HG02588 (cell line): ENCODE data around the gene RHAG.
"Not testable (repeated sequence)": the region's sequence is repeated elsewhere in the genome, so short reads cannot be mapped to it uniquely, and the experiment has no call there.

ENCODE experiments used
- ATAC-seq: cut with Tn5 transposase; IDR thresholded peaks from one replicate; pipeline ENCODE4 v1.9.1; 2021; ENCODE audit warnings: mild to moderate bottlenecking, moderate library complexity; ENCODE audit not compliant: unreplicated experiment

Gene RHAG

GRCh38 chr6:49636713-49637349 is at the start of gene RHAG:
TSS of gene RHAG (minus strand) at chr6:49636839. CDS start at chr6:49636812, 27 bp downstream.
- no peak for ATAC-seq

GRCh38 chr6:49676671-49677281 is 40.1 kb upstream of the RHAG start:
- ATAC-seq = no peak

GRCh38 chr6:49675816-49676215 is 39.2 kb upstream of the RHAG start:
- ATAC-seq = no peak

GRCh38 chr6:49668083-49668511 is 31.5 kb upstream of the RHAG start:
- ATAC-seq = no peak

GRCh38 chr6:49666930-49667757 is 30.5 kb upstream of the RHAG start:
- ATAC-seq = no peak

GRCh38 chr6:49666480-49666879 is 29.8 kb upstream of the RHAG start:
- no peak for ATAC-seq

- ATAC-seq = no peak
Measured at GRCh38 chr6:49664817-49665216, 28.2 kb upstream of the RHAG start.

- ATAC-seq = not testable (repeated sequence)
Measured at GRCh38 chr6:49664054-49664453, 27.4 kb upstream of the RHAG start.

- no peak for ATAC-seq
Measured at GRCh38 chr6:49662892-49663261, 26.2 kb upstream of the RHAG start.

GRCh38 chr6:49662231-49662891 is 25.7 kb upstream of the RHAG start:
- no peak for ATAC-seq

- no peak for ATAC-seq
Measured at GRCh38 chr6:49653942-49654341, 17.3 kb upstream of the RHAG start.

- no peak for ATAC-seq
Measured at GRCh38 chr6:49653438-49653837, 16.8 kb upstream of the RHAG start.

- no peak for ATAC-seq
Measured at GRCh38 chr6:49651239-49651638, 14.6 kb upstream of the RHAG start.

GRCh38 chr6:49649988-49650387 is 13.3 kb upstream of the RHAG start:
- no peak for ATAC-seq

- ATAC-seq = no peak
Measured at GRCh38 chr6:49648036-49648435, 11.4 kb upstream of the RHAG start.

- ATAC-seq = no peak
Measured at GRCh38 chr6:49647476-49647875, 10.8 kb upstream of the RHAG start.

- no peak for ATAC-seq
Measured at GRCh38 chr6:49646942-49647341, 10.3 kb upstream of the RHAG start.

- ATAC-seq = no peak
Measured at GRCh38 chr6:49646130-49646824, 9.6 kb upstream of the RHAG start.

GRCh38 chr6:49645139-49645538 is 8.5 kb upstream of the RHAG start:
- no peak for ATAC-seq

- ATAC-seq = no peak
Measured at GRCh38 chr6:49639177-49639817, 2.7 kb upstream of the RHAG start.
